GM18505 (cell line): Measurements from ENCODE around the gene IFRD2.

Source experiments
- ATAC-seq: cut with Tn5 transposase; IDR thresholded peaks from one replicate; pipeline ENCODE4 v1.9.1; 2021; ENCODE audit not compliant: unreplicated experiment
- POLR2A ChIP-seq: IDR thresholded peaks from 4 replicates; pipeline ENCODE4 v1.6.1; 2011; ENCODE audit warnings: borderline replicate concordance; ENCODE audit not compliant: insufficient read depth, insufficient read length; ENCODE audit errors: extremely low read depth

The IFRD2 gene, protein sequence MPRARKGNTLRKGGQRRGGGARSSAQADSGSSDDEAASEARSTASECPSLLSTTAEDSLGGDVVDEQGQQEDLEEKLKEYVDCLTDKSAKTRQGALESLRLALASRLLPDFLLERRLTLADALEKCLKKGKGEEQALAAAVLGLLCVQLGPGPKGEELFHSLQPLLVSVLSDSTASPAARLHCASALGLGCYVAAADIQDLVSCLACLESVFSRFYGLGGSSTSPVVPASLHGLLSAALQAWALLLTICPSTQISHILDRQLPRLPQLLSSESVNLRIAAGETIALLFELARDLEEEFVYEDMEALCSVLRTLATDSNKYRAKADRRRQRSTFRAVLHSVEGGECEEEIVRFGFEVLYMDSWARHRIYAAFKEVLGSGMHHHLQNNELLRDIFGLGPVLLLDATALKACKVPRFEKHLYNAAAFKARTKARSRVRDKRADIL

DNA sequence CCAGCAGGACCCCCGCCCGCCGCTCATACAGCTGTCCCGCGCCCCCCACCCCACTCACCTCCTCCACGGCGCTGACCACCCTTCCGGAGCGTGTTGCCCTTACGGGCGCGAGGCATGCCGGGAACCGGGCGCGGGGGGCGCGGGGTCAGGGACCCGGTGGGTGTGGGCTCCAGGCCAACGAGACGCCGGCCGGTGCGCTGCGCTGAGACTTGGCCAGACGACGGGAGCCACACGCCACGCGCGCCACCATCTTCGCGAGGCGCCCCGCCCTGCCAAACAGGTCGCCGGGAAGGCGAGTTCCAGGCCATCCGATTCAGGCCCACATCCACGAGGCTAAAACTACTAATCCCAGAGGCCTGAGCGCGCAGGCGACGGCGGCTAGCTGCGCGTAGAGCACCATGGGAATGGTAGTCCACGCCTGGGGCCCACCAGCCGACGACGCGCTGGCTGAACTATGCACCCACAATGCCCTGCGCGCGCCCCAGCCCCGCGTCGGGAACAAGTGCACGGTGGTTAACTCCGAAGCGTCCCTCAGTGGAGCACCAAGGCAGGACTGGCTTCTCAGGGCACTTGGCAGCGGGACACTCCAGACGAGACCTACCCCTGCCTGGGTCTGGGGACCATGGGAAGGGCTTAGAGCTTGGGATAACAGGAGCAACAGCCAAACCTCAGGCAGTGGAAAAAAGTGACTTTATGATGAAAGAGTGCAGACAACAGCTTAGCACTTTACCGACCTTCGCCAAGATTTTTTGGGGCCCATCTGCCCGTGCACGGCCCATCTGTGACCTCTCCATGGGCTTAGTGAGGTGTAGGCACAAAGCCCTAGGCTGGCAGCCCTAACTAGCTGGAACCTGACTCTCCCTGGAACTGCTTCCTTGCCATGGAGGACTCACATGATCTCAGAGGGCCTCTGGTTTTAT lies at the start of gene IFRD2:
TSS of gene IFRD2 (minus strand) at position 271 of the 920 bp plus-strand sequence. CDS start at position 116, 155 bp downstream.
- ATAC-seq, result peak; percentile 90
- TF ChIP-seq POLR2A, result peak; percentile 75

DNA sequence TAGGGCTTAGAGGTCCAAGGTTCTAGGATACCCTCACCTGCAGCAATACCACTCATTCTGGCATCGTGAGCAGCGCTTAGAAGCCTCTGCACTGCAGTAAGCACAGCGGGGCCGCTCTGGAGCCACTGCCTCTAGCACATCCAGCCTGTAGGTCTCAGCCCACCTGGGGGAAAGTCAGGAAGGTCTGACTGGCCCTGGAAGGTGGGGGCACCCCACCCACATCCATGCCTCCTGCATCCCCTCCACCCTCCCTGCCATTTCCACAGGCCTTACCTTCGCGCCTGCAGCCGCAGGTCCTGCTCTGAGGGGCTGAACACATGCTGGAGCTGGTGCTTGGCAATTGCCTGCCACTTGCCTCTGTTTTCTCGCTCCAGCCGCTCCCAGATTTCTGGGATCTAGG lies 49.3 kb upstream of the IFRD2 start:
- ATAC-seq, result no peak
- no peak for TF ChIP-seq POLR2A

GRCh38 chr3:50340448-50341329 lies 48.5 kb upstream of the IFRD2 start, which contains the start of gene RASSF1:
Gene RASSF1 (minus strand): TSS chr3:50340836. CDS start chr3:50340805, 31 bp downstream.
- ATAC-seq, result no peak
- peak; percentile 76 for TF ChIP-seq POLR2A

DNA sequence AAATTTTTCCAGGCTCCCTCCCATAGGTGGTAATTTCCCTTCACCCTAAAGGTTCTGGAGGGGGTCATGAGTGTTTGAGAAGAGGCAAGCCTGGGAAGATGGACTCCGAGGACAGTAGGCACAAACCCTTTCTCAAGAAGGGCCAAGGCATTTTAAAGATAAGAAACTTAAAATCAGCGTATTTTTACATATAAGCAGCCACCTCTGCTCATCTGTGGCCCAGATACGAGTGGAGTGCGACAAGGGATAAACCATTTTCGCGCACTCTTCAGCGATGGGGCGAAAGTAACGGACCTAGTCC lies 47.9 kb upstream of the IFRD2 start:
- no peak for TF ChIP-seq POLR2A
- ATAC-seq, result no peak

DNA sequence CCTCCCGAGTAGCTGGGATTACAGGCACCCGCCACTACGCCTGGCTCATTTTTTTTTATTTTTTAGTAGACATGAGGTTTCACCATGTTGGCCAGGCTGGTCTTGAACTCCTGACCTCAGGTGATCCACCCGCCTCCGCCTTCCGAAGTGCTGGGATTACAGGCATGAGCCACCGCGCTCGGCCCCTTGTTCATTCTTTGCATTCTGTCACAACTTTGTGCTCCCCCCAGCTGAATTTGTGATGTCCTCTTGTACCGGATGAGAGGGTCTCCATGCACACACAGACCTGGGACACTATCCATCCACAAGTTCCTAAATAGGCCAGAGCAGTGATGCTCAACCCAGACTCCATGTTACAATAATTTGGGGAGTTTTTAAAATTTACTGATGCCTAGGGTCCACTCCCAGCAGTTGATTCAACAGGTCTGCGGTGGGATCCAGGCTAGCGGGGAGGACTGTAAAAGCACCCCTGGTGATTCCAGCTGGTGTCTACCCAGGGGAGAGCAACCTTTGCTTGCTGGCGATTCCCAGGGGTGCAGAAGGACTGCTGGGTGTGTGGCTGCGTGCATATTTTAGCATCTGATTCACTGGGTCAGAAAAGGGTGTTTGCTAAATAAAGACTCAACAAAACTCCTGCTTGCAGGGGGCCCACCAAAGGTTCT lies 47.4 kb upstream of the IFRD2 start:
- TF ChIP-seq POLR2A, result no peak
- no peak for ATAC-seq

- ATAC-seq, result no peak
- no peak for TF ChIP-seq POLR2A
Measured at GRCh38 chr3:50338965-50339364, 46.7 kb upstream of the IFRD2 start.

DNA sequence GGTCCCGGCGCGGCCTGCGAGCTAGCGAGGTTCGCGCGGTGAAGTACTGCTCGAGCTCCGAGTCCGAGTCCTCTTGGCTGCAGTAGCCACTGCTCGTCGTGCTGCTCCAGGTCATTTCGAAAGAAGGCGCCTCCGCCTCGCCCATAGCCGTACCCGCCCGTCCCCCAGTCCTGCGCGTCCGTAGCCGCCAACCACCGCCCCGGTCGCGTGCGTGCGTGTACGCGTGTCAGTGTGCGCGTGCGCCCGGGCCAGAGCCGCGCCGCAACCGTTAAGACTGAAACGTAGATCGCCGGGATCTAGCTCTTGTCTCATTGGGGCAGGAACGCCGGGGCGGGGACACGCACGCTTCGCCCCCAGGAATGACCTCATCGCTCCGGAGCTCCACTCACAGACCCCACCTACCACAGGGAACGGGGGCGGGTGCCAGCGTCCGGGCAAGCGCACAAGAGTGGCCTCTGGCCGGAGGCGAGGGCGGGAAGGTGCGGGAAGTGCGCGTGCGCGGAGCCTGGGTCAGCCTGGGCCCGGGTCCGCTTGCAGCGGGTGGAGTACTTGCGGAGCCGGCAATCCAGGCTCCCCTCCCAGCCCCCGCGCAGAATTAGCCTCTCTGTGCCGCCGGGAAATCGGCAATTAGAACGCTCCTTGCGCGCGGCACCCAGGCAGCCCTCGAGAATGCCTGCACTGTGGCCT lies 45.1 kb upstream of the IFRD2 start:
- TF ChIP-seq POLR2A, result peak; percentile 76
- peak; percentile 75 for ATAC-seq

DNA sequence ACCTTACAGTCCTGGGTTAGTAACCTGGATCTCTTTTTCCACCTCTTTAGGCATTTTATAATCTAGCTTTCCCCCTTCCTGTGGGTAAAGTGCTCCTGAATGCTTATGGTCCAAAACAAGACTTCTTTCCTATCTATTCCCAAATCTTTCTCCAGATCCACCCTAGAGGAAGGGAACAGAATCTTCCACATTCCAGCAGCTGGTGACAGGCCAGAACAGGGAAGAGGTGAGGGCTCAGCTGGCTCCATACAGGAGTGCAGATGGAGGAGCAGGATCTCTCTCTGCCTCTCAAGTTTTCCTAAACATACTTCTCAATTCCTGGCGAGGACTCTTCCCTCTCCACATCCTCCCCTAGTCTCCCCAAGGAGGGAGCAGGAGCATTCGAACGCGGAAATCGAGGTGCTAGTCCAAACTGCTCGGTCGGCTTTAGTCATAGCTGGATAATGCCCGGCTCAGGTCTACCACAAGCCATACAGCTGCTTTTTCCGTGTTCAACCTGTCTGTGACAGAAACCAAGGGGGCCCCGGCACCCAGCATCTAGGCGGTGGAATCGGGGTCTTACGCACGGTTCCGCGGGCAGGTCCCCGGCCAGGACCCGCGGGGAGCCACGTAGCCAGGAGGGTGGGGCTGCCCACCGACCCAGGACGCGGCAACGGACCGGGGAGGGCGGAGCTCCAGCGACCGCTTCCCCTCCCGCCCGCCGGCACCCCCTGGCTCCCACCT lies 44.4 kb upstream of the IFRD2 start:
- no peak for TF ChIP-seq POLR2A
- ATAC-seq, result peak; percentile 34

DNA sequence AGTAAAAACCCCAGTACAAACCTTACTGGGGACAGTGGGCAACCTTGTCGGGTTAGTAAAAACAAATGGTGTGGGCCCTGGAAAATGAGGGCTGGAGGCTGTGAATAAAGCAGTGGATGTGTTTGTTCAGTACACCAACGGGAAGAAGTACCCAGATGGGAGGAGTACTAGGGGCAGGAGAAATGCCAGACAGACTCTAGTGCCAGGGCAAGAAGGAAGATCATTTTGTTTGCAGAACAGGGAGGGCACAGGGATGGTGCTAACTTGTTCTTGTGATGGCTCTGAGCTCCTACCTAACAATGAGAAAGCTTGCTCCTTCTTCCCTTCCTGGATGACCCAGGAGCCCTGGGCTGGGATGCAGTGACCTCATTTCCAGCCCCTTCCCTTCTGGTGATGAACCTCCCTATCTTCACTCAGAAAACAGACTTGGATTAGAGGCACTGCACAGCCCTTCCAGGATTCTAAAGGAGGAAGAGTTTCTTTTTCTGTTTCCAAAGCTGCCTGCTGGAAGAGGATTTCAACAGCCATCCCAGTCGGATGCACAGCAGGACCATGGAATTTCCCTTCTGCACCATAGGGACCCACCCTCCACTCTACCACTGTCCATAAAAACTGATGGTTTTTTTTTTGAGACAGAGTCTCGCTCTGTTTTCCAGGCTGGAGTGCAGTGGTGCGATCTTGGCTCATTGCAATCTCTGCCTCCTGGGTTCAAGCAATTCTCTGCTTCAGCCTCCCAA lies 42.3 kb upstream of the IFRD2 start:
- ATAC-seq, result no peak
- no peak for TF ChIP-seq POLR2A

DNA sequence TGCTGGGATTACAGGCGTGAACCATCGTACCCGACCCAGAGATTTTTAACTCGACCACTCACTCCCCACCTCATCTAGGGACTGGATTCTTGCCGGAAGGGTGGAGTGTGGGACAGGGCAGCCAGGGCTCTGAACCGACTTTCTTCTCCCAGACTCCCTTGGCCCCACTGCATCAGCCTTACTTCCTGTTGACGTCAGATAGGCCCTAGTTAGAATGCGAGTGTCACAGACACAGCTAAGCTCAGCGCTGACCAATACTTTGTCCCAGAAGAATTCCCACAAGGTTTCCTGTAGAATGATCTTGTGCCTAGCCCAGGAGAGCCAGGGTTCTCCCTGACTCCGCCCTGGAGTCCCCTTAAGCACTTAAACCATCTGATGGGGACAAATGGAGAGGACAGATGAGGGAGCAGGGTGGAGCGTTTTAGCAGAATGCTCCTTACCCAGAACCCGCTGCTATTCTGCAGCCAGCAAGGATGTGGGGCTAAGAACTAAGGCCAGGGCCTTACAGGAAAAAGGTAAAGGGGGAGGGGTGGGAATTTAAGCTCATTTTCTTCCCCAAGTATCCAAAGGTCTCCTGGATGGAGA lies 41.6 kb upstream of the IFRD2 start:
- no peak for ATAC-seq
- no peak for TF ChIP-seq POLR2A
